RWPE2 (cell line): ENCODE results near the gene CACNA2D2.

Source experiments
- ATAC-seq: fragments of 200-7000 bp; cut with Tn5 transposase; 3 replicates; pipeline ENCODE4 v1.9.1; 2021; ENCODE audit warnings: low read depth
- DNase-seq: peaks from one replicate; pipeline ENCODE4 v3.0.0-alpha.2; 2020; ENCODE audit warnings: low spot score
- H3K27ac ChIP-seq: fragments of 450-650 bp; 2 replicates; pipeline ENCODE4 v1.5.1; 2017; ENCODE audit warnings: mild to moderate bottlenecking; ENCODE audit not compliant: poor library complexity, severe bottlenecking
- H3K27me3 ChIP-seq: fragments of 250-450 bp; sonication (Bioruptor Pico); 2 replicates; pipeline ENCODE4 v1.5.1; 2021; ENCODE audit warnings: mild to moderate bottlenecking, moderate library complexity; ENCODE audit not compliant: insufficient read depth, poor library complexity, severe bottlenecking
- H3K36me3 ChIP-seq: fragments of 250-450 bp; sonication (Bioruptor Pico); 2 replicates; pipeline ENCODE4 v1.5.1; 2020; ENCODE audit warnings: low read depth, mild to moderate bottlenecking, moderate library complexity
- H3K4me1 ChIP-seq: fragments of 250-450 bp; sonication (Bioruptor Pico); 2 replicates; pipeline ENCODE4 v1.5.1; 2021; ENCODE audit warnings: mild to moderate bottlenecking, moderate library complexity; ENCODE audit not compliant: insufficient read depth, poor library complexity, severe bottlenecking
- H3K4me3 ChIP-seq: fragments of 250-450 bp; sonication (Bioruptor Pico); 2 replicates; pipeline ENCODE4 v1.5.1; 2021; ENCODE audit warnings: mild to moderate bottlenecking, moderate library complexity; ENCODE audit not compliant: severe bottlenecking
- H3K9me3 ChIP-seq: fragments of 250-450 bp; sonication (Bioruptor Pico); 2 replicates; pipeline ENCODE4 v1.5.1; 2021; ENCODE audit warnings: mild to moderate bottlenecking, moderate library complexity; ENCODE audit not compliant: severe bottlenecking
- TF ChIP-seq, protein P1 (sequence below): fragments of 450-650 bp; IDR thresholded peaks from one replicate; pipeline ENCODE4 v1.5.1; 2017; ENCODE audit warnings: mild to moderate bottlenecking, moderate library complexity; ENCODE audit not compliant: poor library complexity, severe bottlenecking

CACNA2D2 gene

DNA sequence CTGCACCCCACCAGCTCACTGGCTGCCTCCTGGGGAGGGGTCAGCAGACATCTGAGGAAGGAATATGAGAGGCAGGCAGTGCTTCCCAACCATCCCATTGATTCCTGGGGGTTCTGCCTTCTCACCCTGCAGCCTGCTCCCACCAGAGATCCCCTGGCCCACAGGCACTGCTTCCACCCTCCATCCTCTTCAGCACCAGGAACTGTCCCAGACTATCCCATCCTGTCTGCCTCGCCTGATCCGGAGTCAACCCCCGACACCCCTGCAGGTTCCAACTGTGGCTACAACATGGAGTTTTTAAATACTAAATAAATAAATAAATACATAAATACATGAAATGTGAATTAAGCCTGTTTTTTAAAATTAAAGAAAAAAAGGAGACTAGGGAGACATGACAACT is 43.6 kb downstream of the CACNA2D2 start:
- Histone ChIP-seq H3K9me3 (no peaks in the 10 kb centered on the region), H3K4me3 (no peak overlapping the region), H3K36me3 (no peaks in the 10 kb centered on the region), H3K27me3 (no peaks in the 10 kb centered on the region), H3K4me1 (no peaks in the 10 kb centered on the region), H3K27ac (no peak overlapping the region)
- DNase-seq (no peak), ATAC-seq (no peak)
- TF ChIP-seq, protein P1, sequence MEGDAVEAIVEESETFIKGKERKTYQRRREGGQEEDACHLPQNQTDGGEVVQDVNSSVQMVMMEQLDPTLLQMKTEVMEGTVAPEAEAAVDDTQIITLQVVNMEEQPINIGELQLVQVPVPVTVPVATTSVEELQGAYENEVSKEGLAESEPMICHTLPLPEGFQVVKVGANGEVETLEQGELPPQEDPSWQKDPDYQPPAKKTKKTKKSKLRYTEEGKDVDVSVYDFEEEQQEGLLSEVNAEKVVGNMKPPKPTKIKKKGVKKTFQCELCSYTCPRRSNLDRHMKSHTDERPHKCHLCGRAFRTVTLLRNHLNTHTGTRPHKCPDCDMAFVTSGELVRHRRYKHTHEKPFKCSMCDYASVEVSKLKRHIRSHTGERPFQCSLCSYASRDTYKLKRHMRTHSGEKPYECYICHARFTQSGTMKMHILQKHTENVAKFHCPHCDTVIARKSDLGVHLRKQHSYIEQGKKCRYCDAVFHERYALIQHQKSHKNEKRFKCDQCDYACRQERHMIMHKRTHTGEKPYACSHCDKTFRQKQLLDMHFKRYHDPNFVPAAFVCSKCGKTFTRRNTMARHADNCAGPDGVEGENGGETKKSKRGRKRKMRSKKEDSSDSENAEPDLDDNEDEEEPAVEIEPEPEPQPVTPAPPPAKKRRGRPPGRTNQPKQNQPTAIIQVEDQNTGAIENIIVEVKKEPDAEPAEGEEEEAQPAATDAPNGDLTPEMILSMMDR = no peak

DNA sequence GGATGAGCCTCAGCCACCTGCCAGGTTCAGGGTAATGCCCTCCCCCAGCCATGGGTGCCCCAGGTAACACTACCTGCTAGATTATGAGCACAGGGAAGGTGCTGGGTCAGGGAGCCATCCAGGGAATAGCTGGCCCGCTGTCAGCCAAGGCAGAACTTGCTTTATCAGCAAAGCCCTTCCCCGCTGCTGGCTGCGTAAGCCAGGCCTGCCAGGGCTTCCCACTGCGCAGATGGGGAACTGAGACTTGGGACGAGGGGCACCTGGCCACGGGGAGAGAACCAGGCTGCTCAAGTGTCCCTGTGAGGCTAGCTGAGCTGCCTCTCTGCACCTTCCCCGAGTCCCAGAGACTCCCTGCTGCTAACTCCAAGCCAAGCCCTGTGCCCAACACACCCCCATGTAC is 45.4 kb downstream of the CACNA2D2 start:
- ATAC-seq (no peak), DNase-seq (no peak)
- Histone ChIP-seq H3K27me3 (no peaks in the 10 kb centered on the region), H3K27ac (no peak overlapping the region), H3K4me3 (no peak overlapping the region), H3K4me1 (no peaks in the 10 kb centered on the region), H3K9me3 (no peaks in the 10 kb centered on the region), H3K36me3 (no peaks in the 10 kb centered on the region)
- TF ChIP-seq, protein P1 = no peak

DNA sequence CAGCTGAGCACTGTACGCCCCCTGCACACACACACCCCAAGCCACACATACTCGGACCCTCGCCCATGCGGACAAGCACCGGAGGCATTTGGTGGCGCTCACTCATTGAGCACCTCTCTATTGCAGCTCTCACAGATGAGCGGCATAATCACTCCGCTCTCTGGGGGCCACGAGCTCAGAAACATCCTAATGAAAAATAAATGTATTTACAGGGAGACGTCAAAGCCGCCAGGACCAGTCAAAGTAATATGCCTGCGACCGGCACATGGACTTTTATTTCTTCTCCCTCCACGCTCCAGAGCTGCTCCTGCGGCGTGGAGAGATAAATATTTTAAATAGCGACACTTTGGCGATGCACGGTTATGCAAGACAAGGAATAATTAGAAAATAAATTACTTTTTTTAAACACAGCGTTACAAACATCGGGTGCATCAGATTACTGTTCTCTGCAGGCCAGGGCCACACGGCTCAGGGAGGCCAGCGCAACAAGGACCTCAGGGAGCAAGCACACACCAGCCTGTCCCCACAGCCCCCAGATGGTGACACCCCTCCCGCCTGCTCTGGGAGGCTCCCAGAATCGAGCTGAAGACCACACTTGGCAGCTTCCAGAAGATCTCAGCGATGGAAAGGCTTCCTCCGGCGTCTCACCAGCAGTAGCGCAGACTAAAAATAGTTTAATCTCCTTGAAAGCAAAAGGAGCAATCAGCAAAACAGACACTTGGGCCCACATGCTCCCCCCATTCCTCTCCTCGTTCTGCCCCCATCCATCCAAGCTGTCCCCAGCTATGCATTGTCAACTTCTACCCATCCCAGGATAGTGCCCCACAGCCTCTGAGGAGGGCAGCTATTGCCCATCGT is 48.0 kb downstream of the CACNA2D2 start:
- DNase-seq = no peak
- no peak overlapping the region for H3K27ac ChIP-seq
- TF ChIP-seq, protein P1 = no peak
- no peaks in the 10 kb centered on the region for H3K27me3 ChIP-seq
- H3K36me3 ChIP-seq = no peaks in the 10 kb centered on the region
- ATAC-seq = no peak
- no peaks in the 10 kb centered on the region for H3K4me1 ChIP-seq
- no peak overlapping the region for H3K4me3 ChIP-seq
- no peaks in the 10 kb centered on the region for H3K9me3 ChIP-seq

DNA sequence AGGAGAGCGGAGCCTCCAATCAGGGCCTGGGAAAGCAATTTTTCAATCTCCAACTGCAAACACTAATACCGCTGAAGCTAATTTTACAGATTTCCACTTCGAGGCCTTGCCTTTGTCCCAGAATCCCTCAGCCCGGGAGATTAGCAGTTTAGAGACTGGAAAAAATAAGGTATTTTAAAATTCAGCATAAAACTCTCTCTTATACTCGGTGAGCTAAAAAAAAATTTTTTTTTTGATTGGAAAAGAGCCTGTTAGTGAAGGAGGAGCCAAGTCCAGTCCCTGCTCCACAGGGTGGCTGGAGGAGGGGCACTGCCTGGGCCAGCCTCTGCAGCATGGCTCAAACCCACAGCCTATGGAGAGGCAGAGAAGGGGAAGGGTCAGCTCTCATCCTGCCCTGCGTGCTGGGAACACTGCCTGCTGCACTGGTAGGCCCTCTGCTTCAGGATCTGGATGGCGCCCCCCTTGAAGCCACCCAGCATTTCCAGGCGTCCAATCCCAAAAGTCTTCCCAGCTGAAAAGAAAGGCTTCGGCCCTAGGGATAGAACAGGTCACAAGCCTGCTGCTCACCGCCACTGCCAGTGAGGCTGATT is 48.9 kb downstream of the CACNA2D2 start:
- H3K27me3 ChIP-seq = no peaks in the 10 kb centered on the region
- no peak overlapping the region for H3K27ac ChIP-seq
- TF ChIP-seq, protein P1 = no peak
- H3K4me3 ChIP-seq = no peak overlapping the region
- no peak for ATAC-seq
- H3K9me3 ChIP-seq = no peaks in the 10 kb centered on the region
- DNase-seq = no peak
- H3K36me3 ChIP-seq = no peaks in the 10 kb centered on the region
- no peaks in the 10 kb centered on the region for H3K4me1 ChIP-seq

DNA sequence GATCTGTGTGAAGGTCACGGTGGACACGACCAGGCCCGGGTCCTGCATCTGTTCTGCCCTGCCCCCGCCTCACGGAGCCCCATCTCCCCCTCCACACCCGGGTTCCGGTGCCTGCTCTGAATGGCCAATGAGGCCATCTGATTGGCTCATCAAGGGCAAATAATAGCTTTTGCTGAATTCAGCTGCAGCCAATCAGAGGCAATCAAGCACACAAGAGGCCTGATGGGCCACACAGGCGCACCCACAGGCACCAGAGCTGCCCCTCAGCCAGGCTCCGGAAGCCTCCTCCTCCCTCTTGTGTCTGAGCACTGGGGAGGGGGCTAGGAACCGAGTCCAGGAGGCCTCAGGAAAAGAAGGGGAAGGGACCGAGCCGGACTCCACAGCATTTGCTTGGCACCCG is 49.5 kb downstream of the CACNA2D2 start:
- H3K4me1 ChIP-seq = no peaks in the 10 kb centered on the region
- no peaks in the 10 kb centered on the region for H3K9me3 ChIP-seq
- no peaks in the 10 kb centered on the region for H3K27me3 ChIP-seq
- H3K4me3 ChIP-seq = no peak overlapping the region
- TF ChIP-seq, protein P1 = no peak
- no peaks in the 10 kb centered on the region for H3K36me3 ChIP-seq
- H3K27ac ChIP-seq = no peak overlapping the region
- DNase-seq (no peak), ATAC-seq (no peak)
